T follicular helper cell (primary cell): Measurements from ENCODE around the gene CROCC.

Experiments
- DNase-seq: peaks from one replicate; pipeline ENCODE4 v3.0.0-alpha.2; 2020; ENCODE audit warnings: low read depth

Gene CROCC

GRCh38 chr1:16984717-16985116 is 63.0 kb downstream of the CROCC start:
- DNase-seq, result no peak

GRCh38 chr1:16986113-16986512 is 64.4 kb downstream of the CROCC start:
- no peak for DNase-seq

DNA sequence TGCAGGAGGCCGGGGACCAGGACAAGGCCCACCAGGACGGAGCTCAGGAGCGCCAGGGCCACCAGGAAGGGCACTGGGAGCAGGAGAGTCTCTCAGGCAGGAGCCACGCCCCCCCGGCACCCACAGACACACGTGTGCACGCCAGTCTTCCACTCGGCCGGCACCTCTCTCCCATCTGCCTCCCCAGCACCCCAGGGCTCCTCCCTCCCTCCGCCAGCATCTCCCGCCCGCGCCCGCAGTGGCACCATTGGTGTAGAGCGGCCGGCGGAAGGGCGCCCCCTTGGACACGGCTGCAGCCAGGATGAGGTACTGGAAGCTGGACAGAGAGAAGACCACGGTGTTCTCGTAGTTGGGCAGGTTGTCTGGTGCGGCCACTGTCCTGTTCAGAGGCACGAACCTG is 64.8 kb downstream of the CROCC start:
- no peak for DNase-seq

DNA sequence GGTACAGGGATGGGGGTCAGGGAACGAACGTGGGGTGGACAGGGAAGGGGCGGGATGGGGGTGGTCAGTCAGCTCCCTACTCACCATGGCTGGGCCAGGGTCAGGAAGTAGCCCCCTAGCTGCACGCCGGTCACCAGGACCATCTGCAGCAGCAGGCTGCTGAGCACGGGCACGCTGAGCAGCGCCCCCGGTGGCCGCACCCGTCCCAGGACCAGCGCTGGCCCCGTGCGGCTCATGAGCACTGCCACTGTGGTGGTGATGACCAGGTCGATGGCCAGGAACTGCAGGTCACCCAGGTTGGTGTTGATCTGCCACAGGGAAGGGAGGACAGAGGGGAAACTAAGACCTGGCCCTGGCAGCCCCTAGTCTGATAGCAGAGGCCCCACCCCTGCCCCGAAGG is 65.2 kb downstream of the CROCC start:
- no peak for DNase-seq

GRCh38 chr1:16988210-16988609 is 66.5 kb downstream of the CROCC start:
- no peak for DNase-seq

- no peak for DNase-seq
Observed at GRCh38 chr1:16989676-16990391, 68.1 kb downstream of the CROCC start.

DNA sequence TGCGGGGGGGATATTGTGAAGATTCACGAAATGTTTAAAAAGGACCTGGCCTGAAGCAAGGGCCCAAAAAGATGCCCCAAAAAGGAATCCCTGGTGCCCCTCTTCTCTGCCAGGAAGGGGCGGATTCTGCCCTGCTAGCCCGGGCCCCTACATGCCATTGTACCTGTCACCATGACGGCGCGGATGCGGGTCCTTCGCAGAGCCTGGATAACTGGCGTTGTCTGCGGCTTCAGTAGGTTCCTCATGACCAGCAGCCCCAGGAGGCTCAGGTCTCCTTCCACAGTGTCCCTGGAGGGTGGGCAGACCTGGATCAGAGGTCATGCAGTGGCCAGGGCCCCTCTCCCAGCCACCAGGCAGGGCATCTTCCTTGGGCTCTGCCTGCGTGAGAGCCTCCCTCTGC is 69.8 kb downstream of the CROCC start:
- no peak for DNase-seq

DNA sequence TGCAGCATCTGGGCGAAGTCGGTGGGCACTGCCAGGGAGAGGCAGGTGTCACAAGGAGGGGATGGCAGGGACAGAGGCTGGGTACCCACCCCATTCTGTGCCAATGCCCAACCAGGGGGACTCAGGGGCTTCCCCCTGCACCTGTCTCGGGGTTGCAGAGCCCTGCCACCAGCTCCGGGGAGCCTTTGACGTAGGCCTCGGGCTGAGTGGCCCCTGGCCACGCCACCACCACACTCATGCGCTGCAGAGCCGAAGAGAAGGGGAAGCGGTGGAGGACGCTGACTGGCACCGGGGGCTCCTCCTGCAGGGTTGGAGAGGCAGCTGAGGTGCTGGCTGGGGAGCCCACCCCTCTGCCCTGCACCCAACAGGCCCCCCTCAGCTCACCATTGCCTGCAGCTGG is 70.4 kb downstream of the CROCC start:
- no peak for DNase-seq

GRCh38 chr1:16992675-16993074 is 70.9 kb downstream of the CROCC start:
- no peak for DNase-seq

DNA sequence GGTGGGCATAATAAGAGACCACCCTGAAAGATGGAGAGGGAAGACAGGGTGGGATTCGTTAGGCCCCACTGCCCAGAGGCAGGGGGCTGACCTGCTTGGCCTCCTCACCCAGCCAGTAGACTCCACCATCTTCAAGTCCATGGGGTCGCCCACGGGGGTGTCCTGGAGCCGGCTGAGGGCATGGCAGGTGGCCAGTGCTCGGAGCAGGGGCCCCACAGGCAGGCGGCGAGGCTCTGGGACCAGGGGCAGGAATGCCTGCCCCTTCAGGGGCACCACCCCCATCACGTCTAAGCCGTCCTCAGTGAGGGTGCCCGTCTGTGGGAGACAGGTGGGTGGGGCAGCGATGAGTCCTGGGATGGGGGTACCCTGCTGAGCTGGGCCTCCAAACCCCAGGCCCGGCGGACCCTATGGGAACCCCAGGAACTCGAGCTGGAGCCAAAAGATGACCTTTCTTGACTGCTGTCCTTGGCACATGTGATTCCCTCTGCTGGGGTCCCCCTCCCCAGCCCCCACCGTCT is 71.8 kb downstream of the CROCC start:
- DNase-seq, result no peak

GRCh38 chr1:16996845-16997244 is 75.1 kb downstream of the CROCC start:
- DNase-seq, result no peak

DNA sequence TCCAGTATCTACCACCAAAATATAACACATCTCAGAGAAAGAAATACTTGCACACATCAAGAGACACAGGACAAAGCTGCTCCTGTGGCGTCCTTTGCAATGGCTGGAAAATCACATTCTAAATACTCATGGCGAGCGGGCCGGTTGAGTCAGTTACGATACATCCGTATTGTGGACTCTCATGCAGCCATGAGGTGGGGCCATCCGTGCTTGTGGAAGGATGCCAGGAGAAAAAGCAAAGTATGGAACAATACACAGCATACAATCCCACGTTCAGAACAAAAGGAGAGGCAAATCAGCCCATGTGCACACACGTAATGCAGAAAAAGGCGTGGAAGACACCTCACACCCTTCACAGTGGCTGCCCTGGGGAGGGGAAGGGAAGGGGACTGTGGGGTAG is 76.9 kb downstream of the CROCC start:
- DNase-seq, result no peak

GRCh38 chr1:16999863-17000262 is 78.1 kb downstream of the CROCC start:
- DNase-seq, result no peak

DNA sequence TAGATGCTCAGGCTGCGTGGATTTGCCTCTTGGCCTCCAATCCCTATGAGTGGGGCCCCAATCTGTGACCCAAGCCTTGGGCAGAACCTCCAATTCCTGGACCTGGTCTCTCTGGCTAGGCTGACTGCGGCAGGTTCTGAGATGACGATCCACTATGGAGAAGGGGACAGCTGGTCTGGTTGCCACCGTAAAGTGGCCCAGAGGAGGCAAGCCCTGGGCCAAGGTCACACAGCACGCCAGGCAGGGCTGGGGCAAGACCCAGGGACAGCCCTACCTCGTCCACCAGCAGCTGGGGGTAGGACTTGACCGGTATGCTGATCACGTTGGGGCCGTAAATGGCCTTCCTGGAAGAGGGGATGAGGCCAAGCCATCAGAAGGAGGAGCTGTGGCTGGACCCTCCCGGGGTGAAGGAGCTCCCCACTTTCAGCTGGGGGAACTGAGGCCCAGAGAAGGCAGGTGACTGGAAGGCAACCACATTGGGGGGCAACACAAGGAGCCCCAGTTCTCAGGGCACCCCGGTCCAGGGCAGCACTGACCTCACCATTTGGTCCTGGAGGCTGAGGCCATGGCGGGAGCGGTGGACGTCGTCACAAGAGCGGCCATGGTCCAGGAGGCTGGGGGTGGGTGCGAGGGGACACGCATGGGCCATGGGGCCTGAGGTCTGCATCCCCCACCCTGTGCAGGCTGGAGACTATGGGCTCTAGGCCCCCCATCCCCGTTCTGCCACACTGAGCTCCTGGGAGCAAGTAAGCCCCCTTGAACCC is 80.2 kb downstream of the CROCC start:
- DNase-seq, result no peak

DNA sequence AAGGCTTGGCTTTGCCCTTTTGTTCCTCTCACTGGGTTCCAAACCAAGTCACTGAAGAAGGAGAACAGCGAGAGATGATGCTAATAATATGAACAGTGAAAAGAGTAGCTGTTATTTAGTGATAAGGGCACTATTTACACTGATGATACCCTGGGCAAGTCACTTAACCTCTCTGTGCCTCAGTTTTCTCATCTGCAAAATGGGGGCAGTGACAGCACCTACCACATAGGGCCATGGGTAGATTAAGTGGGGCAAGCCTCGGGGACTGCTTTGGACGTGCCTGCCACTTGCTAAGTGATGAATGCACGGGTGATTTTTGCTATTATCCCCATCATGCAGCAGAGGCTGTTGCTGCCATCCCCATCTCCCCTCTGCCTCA is 80.8 kb downstream of the CROCC start:
- DNase-seq, result no peak

GRCh38 chr1:17004466-17005364 is 83.0 kb downstream of the CROCC start:
- no peak for DNase-seq

- DNase-seq, result no peak
Observed at GRCh38 chr1:17005365-17005740, 83.6 kb downstream of the CROCC start.

DNA sequence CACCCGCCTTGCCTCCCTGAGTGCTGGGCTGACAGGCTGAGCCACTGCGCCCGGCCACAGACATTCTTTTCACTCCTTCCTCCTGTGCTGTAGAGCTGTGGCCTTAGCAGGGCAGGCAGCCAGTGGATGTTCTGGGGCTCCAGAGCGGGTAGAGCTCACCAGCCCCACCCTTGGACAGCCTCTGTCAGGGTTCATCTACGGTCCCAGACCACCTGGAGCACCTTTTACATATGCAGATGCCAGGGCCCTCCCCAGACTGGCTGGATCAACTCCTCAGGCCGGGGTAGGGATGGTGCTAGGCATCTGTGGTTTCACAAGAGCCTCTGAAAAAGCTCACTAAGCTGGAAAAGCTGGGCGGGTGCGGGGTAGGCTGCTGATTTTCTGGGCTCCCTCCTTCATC is 85.4 kb downstream of the CROCC start:
- DNase-seq, result no peak

- no peak for DNase-seq
Observed at GRCh38 chr1:17008208-17008855, 86.6 kb downstream of the CROCC start.

DNA sequence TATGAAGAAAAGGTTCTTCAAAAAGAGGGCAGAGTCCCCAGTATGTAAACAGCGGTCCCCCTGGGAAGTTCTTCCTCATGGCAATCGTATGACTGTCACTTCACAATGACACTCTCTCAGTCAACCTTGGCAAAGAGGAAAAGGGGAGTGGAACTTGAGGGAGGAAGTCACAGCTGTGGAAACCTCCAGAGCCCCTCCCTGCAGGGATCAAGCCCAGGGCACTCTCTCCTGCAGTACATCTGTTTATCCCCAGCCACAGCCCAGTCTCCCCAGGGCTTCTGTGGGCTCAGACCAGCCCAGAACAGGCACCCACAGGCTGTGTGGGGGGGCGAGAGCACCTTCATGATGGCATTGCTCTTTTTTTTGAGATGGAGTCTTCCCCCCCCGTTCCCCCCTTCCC is 88.0 kb downstream of the CROCC start:
- no peak for DNase-seq

GRCh38 chr1:17011092-17011438 is 89.3 kb downstream of the CROCC start:
- no peak for DNase-seq
